Measurements from ENCODE around the gene OR4F3.
"Not testable (repeated sequence)": the region's sequence is repeated elsewhere in the genome, so short reads cannot be mapped to it uniquely, and the experiment has no call there.

The OR4F3 gene

GRCh38 chr5:181366968-181367367, at the start of gene OR4F3:
Gene OR4F3, plus strand, starts transcription at chr5:181367268.
- not testable (repeated sequence) for DNase-seq (ENCODE audit: insufficient read length, low spot score); FAIRE-seq

All from D721Med (cell line).